Ascending aorta (tissue), 2 donors: ENCODE measurements around the gene DENND1C. TPM values are rescaled to one million over a fixed set of nuclear protein-coding genes. Genes with fewer than 3 reads are reported as not detected.

Experiments
- DNase-seq, 2 donors: peaks; one replicate each; pipeline ENCODE4 v3.0.0-alpha.2; 2019; ENCODE audit warnings: low spot score in 2 of 2
- H3K27ac ChIP-seq, 2 donors: fragments of 200-600 bp; sonication (generic); one replicate each; pipeline ENCODE4 v1.5.1; 2016 to 2017; ENCODE audit warnings: mild to moderate bottlenecking in 1 of 2
- H3K27me3 ChIP-seq: fragments of 200-600 bp; sonication (generic); one replicate; pipeline ENCODE4 v1.5.1; 2017
- H3K36me3 ChIP-seq, 2 donors: fragments of 200-600 bp; sonication (generic); one replicate each; pipeline ENCODE4 v1.5.1; 2016
- H3K4me1 ChIP-seq, 2 donors: fragments of 200-600 bp; sonication (generic); one replicate each; pipeline ENCODE4 v1.5.1; 2016 to 2017; ENCODE audit warnings: mild to moderate bottlenecking in 1 of 2
- H3K4me3 ChIP-seq, 2 donors: fragments of 200-600 bp; sonication (generic); one replicate each; pipeline ENCODE4 v1.5.1; 2016 to 2017; ENCODE audit warnings: mild to moderate bottlenecking in 1 of 2
- H3K9me3 ChIP-seq, 2 donors: fragments of 200-600 bp; sonication (generic); one replicate each; pipeline ENCODE4 v1.5.1; 2016
- CTCF ChIP-seq, 3 experiments: fragments of 200-600 bp in 2 of 3; fragments of 450-650 bp in 1 of 3; sonication (generic) in 2 of 3; IDR thresholded peaks; one replicate each; pipeline ENCODE4 v1.5.1; 2016 to 2019; ENCODE audit warnings: antibody characterized with exemption in 3 of 3, mild to moderate bottlenecking in 1 of 3, moderate library complexity in 1 of 3
- intact Hi-C: fragments of 100-400 bp; cut with DNase I; formaldehyde crosslinking; loops from one replicate; pipeline ENCODE4 v1.15.1; 2023
- total RNA-seq: library from RNA; depleted of rRNA; stranded (reverse); fragments of >200 nt; gene quantifications from one replicate; pipeline ENCODE4 v1.1.0, GENCODE V29; 2016

DENND1C gene
- total RNA-seq, 1 donor from 2014 or later, result 24.4 TPM

DNA sequence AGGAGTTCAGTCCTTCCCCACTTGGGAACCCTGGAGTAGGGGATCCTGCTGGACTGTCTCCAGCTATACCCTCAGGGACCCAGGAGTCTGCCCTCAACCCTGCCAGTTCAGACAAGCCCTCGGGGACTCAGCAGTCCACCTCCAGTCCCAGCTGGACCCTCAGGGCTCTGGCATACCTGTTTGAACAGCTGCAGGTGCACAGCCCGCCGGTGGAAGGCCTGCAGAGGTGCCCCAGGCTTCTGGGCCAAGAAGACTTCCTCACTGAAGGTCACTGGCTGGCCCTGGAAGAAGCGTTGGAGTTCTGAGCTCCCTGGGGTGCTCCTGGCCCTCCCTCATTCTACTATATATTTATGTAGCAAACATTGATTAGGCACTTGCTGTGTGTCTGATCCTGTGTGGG is 8.9 kb downstream of the DENND1C start:
- no peaks in the 10 kb centered on the region for H3K36me3 ChIP-seq
- no peak overlapping the region for H3K27ac ChIP-seq
- no peak for DNase-seq
- no peaks in the 10 kb centered on the region for H3K4me1 ChIP-seq
- H3K9me3 ChIP-seq, result no peaks in the 10 kb centered on the region
- no peak for TF ChIP-seq CTCF (IDR thresholded peaks at IDR 0.05)
- H3K27me3 ChIP-seq, result peaks cover 11% of the 10 kb centered on the region
- H3K4me3 ChIP-seq, result no peak overlapping the region
- intact Hi-C loops, result no loop called here

GRCh38 chr19:6471076-6471475 is 10.5 kb downstream of the DENND1C start:
- H3K9me3 ChIP-seq, result no peaks in the 10 kb centered on the region
- H3K4me3 ChIP-seq, result no peak overlapping the region
- no peak for TF ChIP-seq CTCF (IDR thresholded peaks at IDR 0.05)
- DNase-seq, result no peak
- H3K27me3 ChIP-seq, result peaks cover under 1% of the 10 kb centered on the region
- no peak overlapping the region for H3K27ac ChIP-seq
- no peaks in the 10 kb centered on the region for H3K36me3 ChIP-seq
- no peaks in the 10 kb centered on the region for H3K4me1 ChIP-seq
- intact Hi-C loops, result no loop called here

- no peaks in the 10 kb centered on the region for H3K9me3 ChIP-seq
- no peaks in the 10 kb centered on the region for H3K4me1 ChIP-seq
- no peak for DNase-seq
- H3K4me3 ChIP-seq, result no peak overlapping the region
- no peak overlapping the region for H3K27ac ChIP-seq
- no peaks in the 10 kb centered on the region for H3K27me3 ChIP-seq
- TF ChIP-seq CTCF (IDR thresholded peaks at IDR 0.05), result no peak
- no peaks in the 10 kb centered on the region for H3K36me3 ChIP-seq
- intact Hi-C loops, result no loop called here
Measured at GRCh38 chr19:6470173-6470572, 11.4 kb downstream of the DENND1C start.

GRCh38 chr19:6467384-6467783 is 14.2 kb downstream of the DENND1C start:
- Histone ChIP-seq H3K36me3 (no peaks in the 10 kb centered on the region), H3K9me3 (no peaks in the 10 kb centered on the region), H3K27me3 (no peaks in the 10 kb centered on the region), H3K27ac (no peak overlapping the region), H3K4me1 (no peaks in the 10 kb centered on the region), H3K4me3 (no peak overlapping the region)
- TF ChIP-seq CTCF (IDR thresholded peaks at IDR 0.05), result no peak
- intact Hi-C loops, result no loop called here
- no peak for DNase-seq

GRCh38 chr19:6466526-6467248 is 14.9 kb downstream of the DENND1C start:
- DNase-seq, result no peak
- Histone ChIP-seq H3K27ac (no peak overlapping the region), H3K4me1 (no peaks in the 10 kb centered on the region), H3K9me3 (no peaks in the 10 kb centered on the region), H3K36me3 (no peaks in the 10 kb centered on the region), H3K27me3 (no peaks in the 10 kb centered on the region), H3K4me3 (no peak overlapping the region)
- no peak for TF ChIP-seq CTCF (IDR thresholded peaks at IDR 0.05)
- intact Hi-C loops, result no loop called here

- no peak for DNase-seq
- no peak for TF ChIP-seq CTCF (IDR thresholded peaks at IDR 0.05)
- Histone ChIP-seq H3K9me3 (no peaks in the 10 kb centered on the region), H3K27me3 (no peaks in the 10 kb centered on the region), H3K4me1 (peaks cover 0 to 4% of the 10 kb centered on the region in 2 donors), H3K36me3 (no peaks in the 10 kb centered on the region), H3K27ac (no peak overlapping the region), H3K4me3 (no peak overlapping the region)
- intact Hi-C loops, result no loop called here
Measured at GRCh38 chr19:6465663-6466062, 15.9 kb downstream of the DENND1C start.
